NCI-H748 (cell line): Measurements from ENCODE around the gene PRDX6.
"Not testable (repeated sequence)": the region's sequence is repeated elsewhere in the genome, so short reads cannot be mapped to it uniquely, and the experiment has no call there.

Experiments
- DNase-seq: peaks from one replicate; lab custom pipeline; 2025; ENCODE audit not compliant: unreplicated experiment; lab: John Stamatoyannopoulos, UW

Gene PRDX6

DNA sequence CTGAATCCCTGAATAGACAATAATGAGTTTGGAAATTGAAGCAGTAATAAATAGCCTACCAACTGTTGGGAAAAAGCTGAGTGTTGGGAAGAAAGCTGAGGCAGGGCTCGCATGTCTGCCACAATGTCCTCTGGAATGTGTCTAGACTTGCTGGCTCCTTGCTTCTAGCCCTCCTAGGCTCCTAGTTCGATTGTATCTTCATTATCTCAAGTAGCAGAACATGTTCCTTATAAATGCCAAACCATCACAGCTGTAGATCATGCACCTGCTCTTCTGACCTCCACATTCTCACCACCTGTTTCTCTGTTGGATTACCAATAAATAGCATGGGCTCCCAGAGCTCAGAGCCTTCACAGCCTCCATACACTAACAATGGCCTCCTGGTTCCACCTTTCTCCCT is 12.9 kb upstream of the PRDX6 start:
- DNase-seq = not testable (repeated sequence)

DNA sequence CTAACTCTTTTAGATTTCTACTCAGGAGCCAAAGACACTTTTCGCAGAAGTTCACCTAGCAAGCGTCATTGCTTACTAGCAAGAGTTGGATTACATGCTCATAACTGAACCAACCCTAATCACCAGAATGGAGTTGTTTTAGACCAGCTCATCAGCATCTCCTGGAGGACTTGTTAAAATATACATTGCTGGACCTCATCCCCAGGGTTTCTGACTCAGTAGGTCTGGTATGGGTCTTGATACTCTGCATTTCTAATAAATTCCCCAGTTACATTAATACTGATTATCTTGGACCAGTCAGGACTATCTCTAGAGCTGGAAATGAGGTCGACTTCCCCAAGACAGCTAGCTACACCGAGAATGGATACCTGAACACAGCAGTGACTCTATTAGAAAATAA is 9.7 kb upstream of the PRDX6 start:
- no peak for DNase-seq

DNA sequence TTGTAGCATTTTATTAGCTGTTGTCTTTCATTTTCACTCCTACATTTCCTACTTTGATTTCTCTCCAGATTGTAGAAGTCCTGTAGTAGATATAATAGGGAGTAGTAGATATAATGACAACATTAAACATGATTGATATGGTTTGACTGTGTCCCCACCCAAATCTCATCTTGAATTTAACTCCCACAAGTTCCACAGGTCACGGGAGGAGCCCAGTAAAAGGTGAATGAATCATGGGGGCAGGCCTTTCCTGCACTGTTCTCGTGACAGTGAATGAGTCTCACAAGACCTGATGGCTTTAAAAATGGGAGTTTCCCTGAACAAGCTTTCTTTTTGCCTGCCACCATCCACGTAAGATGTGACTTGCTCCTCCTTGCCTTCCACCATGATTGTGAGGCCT is 7.5 kb upstream of the PRDX6 start:
- DNase-seq = no peak

DNA sequence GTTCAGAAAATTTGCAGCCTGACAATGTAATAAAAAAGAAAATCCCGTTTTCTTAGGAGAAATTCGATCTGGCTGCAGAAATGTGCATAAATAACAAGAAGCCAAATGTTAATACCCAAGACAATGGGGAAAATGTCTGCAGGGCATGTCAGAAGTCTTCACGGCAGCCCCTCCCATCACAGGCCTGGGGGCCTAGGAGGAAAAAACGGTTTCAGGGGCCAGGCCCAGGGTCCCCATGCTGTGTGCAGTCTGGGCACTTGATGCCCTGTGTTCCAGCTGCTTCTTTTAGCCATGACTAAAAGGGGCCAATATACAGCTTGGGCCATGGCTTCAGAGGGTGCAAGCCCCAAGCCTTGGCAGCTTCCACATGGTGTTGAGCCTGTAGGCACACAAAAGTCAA is 6.5 kb upstream of the PRDX6 start:
- DNase-seq = no peak

DNA sequence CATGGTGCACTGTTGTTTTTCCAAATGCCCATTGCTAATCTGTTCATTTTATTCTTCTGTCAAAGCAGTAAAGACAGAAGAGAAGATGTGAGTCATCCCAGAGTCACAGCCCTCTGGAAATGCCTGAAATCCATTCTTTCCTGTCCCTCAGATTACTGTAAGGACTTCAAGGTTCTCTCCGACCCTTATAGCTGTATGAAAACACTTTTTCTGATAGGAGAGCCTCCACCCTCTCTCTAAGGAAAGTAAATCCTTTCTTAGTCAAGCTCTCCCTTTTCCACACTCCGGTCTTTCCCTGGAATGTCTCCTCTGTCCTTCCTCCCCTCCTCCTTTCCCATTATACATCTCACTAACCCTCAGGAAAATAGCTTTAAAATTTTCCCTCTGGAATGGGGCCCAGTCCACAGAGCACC is 3.5 kb upstream of the PRDX6 start:
- DNase-seq = no peak

- no peak for DNase-seq
These were observed 2.9 kb upstream of the PRDX6 start for GRCh38 chr1:173474097-173474779.

DNA sequence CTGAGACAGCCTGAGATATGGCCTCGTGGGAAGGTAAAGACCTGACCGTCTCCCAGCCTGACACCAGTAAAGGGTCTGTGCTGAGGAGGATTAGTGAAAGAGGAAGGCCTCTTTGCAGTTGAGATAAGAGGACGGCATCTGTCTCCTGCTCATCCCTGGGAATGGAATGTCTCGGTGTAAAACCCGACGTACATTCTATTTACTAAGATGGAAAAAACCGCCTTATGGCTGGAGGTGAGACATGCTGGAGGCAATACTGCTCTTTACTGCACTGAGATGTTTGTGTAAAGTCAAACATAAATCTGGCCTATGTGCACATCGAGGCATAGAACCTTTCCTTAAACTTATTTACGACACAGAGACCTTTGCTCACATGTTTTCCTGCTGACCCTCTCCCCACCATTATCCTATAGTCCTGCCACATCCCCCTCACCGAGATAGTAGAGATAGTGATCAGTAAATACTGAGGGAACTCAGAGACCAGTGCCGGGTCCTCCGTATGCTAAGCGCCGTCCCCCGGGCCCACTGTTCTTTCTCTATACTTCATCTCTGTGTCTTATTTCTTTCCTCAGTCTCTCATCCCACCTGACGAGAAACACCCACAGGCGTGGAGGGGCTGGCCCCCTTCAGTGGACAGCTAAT is 2.2 kb upstream of the PRDX6 start:
- DNase-seq = not testable (repeated sequence)

- DNase-seq = no peak
These were observed 1.5 kb upstream of the PRDX6 start for GRCh38 chr1:173475564-173476196.

- DNase-seq = no peak
These were observed 904 bp upstream of the PRDX6 start for GRCh38 chr1:173476197-173476664.

DNA sequence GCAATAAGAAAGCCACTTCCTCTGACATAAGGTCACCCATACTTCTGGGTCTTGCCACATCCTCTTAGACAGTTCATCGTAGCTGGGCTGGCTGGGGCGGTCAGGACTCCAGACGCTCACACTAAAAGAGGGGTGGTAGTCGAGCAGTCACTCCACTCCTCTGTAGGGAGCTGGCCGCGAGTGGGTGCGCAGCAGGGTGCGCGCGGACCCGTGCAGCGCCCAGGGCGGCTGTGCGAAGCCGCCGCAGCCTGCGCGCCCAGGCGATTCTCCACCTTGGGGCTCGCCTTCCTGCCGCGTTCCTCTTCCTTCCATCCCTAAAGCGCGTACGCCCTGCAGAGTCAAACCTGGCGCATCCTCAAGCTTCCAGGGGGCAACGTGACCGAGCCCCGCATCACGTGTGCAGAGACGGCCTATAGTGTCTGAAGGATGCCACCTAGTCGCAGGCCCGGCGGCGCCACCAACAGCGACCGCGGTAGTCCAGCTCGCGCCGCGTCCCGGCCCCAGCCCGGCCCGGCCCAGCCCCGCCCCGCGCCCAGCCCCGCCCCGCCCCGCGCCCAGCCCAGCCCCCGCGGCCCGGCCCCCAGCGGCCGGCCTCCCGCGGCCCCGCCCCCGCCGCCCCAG is 360 bp upstream of the PRDX6 start:
- DNase-seq = peak; percentile 93

DNA sequence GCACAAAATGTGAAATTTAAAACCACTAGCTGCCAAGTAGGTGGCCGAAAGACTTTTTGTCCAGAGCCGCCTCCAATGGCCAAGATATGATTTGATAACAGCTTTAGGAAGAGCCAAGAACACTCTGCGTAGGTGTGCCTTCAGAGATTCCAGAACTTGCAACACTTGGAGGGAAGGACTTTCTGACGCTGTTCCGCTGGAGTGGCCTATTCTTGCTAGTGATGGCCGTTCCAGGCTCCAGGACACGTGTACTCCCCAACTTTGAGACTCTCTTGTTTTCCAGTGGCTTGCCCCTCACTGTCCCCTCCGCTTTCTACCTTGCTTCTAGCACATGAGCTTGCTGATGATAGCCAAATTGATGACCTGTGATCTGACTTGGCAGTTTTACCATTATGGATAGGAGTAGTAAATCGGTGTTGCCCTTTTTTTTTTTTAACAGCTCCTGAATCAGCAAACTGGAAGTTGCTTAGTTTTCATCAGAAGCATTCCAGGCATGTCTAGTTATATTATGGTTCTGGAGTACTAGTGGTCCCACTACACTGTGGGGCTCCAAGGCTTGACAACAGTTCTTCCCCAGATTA is 1.0 kb downstream of the PRDX6 start:
- DNase-seq = peak; percentile 23

DNA sequence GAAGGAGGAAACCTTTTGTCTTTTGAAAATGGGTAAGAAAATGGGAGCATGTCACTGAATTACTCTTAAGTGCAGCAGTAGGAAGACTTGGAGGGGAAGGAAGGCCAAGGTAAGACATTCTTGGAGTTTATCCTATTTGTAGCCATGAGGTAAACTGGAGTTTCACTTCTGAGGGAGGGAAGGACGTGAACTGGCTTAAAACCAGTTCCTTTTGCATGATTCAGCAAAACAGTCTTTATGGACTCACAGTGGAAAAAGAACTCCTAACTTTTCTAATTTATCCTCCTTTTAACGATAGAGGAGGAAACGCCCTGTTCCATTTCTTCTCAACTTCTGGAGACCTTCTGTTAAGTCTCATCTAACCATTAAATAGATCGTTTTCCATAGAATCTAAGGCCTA is 2.5 kb downstream of the PRDX6 start:
- no peak for DNase-seq

DNA sequence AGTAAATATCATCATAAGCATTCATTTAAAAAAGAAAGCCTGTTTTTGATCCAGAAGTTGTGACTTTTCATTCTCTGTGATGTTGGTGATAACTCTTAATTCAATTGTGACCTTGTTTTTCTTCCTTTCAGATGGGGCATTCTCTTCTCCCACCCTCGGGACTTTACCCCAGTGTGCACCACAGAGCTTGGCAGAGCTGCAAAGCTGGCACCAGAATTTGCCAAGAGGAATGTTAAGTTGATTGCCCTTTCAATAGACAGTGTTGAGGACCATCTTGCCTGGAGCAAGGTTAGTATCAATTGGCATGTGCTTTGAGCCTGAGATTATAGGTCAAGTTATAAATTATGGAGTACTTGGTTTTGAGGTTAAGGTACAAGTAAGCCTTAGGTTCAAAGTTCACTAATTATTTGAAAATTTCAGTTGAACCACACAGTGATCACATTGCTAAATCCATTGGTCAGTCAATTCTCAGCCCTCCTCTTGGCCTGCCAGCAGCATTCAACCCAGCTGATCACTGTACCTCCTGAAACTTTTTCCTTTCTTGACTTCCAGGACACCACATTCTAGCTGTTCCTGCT is 4.1 kb downstream of the PRDX6 start:
- no peak for DNase-seq

DNA sequence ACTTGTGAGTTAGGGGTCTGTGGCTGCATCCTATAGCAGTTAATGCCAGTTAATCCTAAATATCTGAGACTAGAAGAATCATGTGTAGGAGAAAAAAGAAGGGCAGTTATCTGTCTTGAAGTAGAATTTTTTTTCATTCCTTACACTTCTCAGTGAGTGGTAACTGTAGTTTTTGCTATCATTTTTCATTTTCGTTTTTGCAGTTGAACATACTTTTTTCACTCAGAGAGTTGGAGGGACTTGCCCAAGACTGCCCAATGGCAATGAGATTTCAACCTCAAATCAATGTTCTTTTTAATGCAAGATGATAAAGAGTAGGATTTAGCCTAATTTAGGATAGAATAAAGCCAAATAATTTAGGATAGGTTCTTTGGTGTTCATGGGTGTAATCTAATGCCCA is 5.5 kb downstream of the PRDX6 start:
- no peak for DNase-seq

DNA sequence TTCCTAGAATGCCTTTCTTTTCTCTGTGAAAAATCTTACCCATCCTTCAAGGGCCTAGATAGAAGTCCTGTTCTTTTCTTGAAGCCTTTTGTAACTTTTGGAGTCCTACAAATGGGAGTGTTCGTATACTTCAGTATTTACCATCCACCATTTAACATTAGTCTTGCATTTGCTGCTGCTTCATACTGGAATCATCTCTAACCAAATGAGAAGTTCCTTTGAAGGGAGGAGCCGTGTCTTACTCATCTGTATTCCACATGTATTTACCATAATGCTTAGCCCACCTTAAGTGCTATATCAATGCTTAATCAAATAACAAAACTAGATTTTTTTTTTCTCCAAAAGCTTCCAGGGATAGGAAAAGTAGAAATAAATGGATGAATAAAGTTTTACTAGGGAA is 7.1 kb downstream of the PRDX6 start:
- DNase-seq = no peak

DNA sequence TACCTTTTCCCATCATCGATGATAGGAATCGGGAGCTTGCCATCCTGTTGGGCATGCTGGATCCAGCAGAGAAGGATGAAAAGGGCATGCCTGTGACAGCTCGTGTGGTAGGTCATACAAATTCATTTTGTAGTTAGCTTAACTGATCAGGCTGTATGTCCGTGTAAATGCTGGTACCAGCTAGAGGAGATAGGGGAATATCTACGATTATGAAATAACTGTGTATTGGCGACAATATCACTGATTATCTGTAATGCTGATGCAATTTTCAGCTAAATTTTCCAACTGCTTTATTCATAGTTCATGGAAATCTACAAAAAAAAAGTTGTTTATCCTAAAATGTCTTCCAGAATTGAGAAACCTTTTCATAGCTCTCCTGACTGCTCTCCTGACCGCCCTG is 8.3 kb downstream of the PRDX6 start:
- no peak for DNase-seq

GRCh38 chr1:173488001-173488400 is 10.9 kb downstream of the PRDX6 start:
- no peak for DNase-seq

- no peak for DNase-seq
These were observed 12.0 kb downstream of the PRDX6 start for GRCh38 chr1:173489149-173489600.

GRCh38 chr1:173489929-173490328 is 12.8 kb downstream of the PRDX6 start:
- DNase-seq = no peak

DNA sequence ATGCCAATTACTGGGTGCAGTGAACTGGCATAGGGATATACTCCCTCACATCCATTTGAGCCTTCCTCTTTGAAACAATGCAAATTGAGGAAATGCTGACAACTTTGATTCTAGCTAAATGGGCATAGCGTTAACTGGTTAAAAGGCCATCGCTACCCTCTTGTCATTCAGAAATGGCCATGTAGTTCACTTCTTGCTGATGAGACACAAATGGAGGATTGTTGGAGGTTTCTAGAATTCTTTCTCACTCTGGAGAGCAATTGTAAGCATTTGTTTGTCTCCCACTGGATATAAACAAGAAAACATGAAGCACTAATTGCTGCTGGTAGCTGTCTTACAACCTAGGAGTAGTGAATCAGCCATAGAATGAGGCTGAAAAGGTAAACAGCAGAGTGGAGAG is 14.4 kb downstream of the PRDX6 start:
- DNase-seq = no peak

DNA sequence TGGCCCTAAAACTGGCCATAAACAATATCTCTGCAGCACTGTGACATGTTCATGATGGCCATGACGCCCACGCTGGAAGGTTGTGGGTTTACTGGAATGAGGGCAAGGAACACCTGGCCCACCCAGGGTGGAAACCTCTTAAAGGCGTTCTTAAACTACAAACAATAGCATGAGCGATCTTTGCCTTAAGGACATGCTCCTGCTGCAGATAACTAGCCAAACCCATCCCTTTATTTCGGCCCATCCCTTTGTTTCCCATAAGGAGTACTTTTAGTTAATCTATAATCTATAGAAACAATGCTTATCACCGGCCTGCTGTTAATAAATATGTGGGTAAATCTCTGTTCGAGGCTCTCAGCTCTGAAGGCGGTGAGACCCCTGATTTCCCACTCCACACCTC is 16.0 kb downstream of the PRDX6 start:
- DNase-seq = not testable (repeated sequence)
